ENCODE measurements around the gene ANO4.
A peak's percentile ranks its signal among the peaks of the same experiment; 100 is the strongest.

The ANO4 gene

DNA sequence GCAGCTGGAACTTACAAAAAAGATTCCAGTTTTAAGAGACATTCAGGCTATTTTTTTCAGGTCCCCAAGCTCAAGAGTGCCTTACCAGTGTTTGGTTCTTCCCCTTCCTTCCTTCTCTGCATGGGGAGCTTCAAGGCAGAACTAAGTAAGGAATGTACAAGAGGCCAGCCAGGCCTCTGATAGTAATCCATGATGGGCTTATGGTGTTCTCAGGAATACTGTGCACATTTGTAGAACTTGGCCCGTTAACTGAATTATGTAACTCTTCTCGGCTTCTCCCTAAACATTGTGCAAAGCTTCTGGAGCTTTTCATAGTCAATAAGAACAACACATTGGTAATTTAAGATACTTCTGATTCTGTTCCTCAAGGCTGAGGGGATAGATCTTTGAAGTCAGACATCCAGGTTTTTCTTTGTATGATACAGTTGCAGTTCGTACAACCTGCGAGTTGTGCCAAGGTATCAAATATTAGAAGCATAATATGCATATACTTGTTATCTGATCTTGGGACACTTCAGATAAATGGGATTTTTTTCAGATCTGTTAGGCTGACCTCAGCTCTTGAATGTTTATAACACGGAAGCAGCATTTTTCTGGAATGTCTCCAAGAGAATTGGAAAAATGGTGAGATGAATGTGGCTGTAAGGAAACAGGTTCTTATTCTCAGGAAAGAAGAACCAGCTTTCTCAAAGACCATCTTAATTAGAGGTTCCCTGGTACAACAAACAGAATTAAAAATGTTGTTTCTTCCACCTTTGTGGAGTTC is 148.6 kb downstream of the ANO4 start:
- no peak overlapping the region for H3K4me3 ChIP-seq (replicated peaks in 1 of 2; ENCODE audit: low read depth in 2 of 2, low read length in 2 of 2)
- TF ChIP-seq, protein P1, sequence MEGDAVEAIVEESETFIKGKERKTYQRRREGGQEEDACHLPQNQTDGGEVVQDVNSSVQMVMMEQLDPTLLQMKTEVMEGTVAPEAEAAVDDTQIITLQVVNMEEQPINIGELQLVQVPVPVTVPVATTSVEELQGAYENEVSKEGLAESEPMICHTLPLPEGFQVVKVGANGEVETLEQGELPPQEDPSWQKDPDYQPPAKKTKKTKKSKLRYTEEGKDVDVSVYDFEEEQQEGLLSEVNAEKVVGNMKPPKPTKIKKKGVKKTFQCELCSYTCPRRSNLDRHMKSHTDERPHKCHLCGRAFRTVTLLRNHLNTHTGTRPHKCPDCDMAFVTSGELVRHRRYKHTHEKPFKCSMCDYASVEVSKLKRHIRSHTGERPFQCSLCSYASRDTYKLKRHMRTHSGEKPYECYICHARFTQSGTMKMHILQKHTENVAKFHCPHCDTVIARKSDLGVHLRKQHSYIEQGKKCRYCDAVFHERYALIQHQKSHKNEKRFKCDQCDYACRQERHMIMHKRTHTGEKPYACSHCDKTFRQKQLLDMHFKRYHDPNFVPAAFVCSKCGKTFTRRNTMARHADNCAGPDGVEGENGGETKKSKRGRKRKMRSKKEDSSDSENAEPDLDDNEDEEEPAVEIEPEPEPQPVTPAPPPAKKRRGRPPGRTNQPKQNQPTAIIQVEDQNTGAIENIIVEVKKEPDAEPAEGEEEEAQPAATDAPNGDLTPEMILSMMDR (IDR thresholded peaks at IDR 0.05; ENCODE audit: low read depth, low read length), result no peak
- no peak for DNase-seq (ENCODE audit: low read depth in 2 of 2)

DNA sequence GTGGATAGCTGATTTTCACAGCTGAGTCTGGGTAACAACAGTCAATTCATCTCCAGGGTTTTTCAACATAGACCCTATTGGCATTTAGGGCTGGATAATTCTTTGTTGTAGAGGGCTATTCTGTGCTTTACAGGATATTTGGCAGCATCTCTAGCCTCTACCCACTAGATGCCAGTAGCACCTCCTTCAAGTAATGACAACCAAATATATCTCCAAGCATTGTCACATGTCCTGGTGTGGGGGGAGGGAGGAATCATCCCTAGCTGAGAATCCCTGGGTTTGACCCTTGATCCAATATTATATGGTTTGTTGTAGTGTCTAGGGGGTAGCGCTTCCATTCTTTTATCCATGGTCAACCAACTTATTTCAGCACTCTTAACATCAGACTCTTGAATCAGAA is 157.2 kb downstream of the ANO4 start:
- no peak overlapping the region for H3K4me3 ChIP-seq (replicated peaks in 1 of 2; ENCODE audit: low read depth in 2 of 2, low read length in 2 of 2)
- DNase-seq (ENCODE audit: low read depth in 2 of 2), result peak in 1 of 2 donors; percentile 22
- TF ChIP-seq, protein P1 (IDR thresholded peaks at IDR 0.05; ENCODE audit: low read depth, low read length), result no peak

DNA sequence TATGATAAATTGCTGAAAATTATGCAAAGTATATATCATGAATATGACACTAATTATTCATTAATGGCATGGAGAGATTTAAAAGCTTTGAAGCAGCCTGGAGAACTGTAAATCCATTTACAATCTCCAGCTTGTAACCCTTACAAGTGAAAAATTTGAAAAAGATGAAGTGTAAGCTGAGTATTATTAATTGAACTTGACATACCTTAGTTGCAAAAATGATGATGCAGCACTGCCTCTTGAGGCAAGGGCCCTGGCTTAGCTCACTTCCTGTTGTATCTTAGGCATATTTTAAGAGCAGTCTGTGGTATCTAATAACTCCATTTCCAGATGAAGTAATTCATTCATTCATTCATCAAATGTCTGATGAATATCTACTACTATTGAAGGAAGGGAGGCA is 158.6 kb downstream of the ANO4 start:
- TF ChIP-seq, protein P1 (IDR thresholded peaks at IDR 0.05; ENCODE audit: low read depth, low read length), result no peak
- H3K4me3 ChIP-seq (replicated peaks in 1 of 2; ENCODE audit: low read depth in 2 of 2, low read length in 2 of 2), result no peak overlapping the region
- peak; percentile 5 to 15 for DNase-seq (ENCODE audit: low read depth in 2 of 2)

DNA sequence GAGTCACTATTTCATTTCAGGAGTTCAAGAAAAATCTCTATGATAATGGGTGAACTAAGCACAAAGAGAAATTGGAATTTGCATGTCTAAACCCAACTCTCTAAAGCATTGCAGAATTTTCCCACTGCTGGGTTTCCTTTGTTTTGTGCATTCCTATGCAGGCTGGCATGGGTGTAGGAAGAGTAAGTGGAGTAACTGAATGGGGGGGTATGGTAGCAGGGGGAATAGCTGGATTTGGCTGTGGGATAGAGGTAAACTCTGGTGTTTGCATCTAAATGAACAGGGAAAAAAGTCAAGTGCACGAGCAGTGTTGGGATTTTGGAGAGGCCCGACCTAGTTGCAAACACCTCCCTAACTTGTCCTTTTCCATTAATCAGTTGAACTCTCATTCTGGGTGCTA is 159.1 kb downstream of the ANO4 start:
- DNase-seq (ENCODE audit: low read depth in 2 of 2), result no peak
- TF ChIP-seq, protein P1 (IDR thresholded peaks at IDR 0.05; ENCODE audit: low read depth, low read length), result no peak

DNA sequence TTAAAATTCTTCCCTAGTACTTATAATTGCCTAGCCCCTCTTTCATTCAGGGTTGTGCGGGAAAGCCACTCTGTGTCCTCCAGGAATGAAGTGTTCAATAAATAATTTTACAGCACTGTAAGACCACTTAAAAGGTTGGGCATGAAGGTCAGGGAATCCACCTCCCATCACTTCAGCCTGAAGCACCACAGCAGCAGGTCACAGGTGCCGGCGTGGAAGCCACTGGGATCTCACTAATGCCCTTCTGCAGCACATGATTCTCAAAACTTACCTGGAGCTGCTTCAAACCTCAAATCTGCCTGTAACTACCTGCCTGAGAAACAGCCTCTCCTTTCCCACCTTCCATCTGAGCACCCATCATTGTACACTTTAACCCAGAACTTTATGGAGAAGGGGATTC is 159.5 kb downstream of the ANO4 start:
- TF ChIP-seq, protein P1 (IDR thresholded peaks at IDR 0.05; ENCODE audit: low read depth, low read length), result no peak
- DNase-seq (ENCODE audit: low read depth in 2 of 2), result no peak
- no peak overlapping the region for H3K4me3 ChIP-seq (replicated peaks in 1 of 2; ENCODE audit: low read depth in 2 of 2, low read length in 2 of 2)

More for the DNA sequence above, 159.1 kb downstream of the ANO4 start:
- H3K4me3 ChIP-seq (replicated peaks in 1 of 2; ENCODE audit: low read depth in 2 of 2, low read length in 2 of 2), result no peak overlapping the region

DNA sequence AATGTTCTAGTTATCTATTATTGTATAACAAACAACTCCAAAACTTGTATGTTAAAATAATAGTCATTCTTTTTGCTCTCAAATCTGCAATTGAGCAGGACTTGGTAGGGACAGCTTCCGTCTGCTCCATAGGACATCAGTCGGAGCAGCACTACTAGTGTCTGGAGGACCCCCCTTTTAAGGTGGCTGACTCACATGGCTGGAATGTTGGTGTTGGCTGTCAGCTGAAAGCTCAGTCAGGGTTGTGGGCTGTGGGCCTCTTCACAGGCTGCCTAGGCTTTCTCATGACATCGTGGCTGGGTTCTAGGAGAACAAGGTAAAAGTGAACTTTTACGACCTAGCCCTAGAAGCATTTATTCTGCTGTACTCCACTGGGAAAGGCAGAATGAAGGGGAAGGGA is 160.6 kb downstream of the ANO4 start:
- TF ChIP-seq, protein P1 (IDR thresholded peaks at IDR 0.05; ENCODE audit: low read depth, low read length), result no peak
- no peak overlapping the region for H3K4me3 ChIP-seq (replicated peaks in 1 of 2; ENCODE audit: low read depth in 2 of 2, low read length in 2 of 2)
- peak; percentile 55 to 67 for DNase-seq (ENCODE audit: low read depth in 2 of 2)

All from cardiac fibroblast (primary cell).